ENCODE measurements around the gene MAN2A1.

MAN2A1 gene

GRCh38 chr5:109844148-109844547, 154.4 kb downstream of the MAN2A1 start:
- Histone ChIP-seq H3K36me3 (replicated peaks; ENCODE audit: insufficient read depth, low read length) (peaks cover 38% of the 10 kb centered on the region), H4K20me1 (ENCODE audit: insufficient read depth, low read length) (no peaks in the 10 kb centered on the region), H3K9me2 (replicated peaks; ENCODE audit: insufficient read depth, low read length) (no peaks in the 10 kb centered on the region), H2AFZ (ENCODE audit: low read length) (no peak overlapping the region), H3F3A (ENCODE audit: insufficient read depth, low read length) (no peaks in the 10 kb centered on the region), H3K4me3 (ENCODE audit: low read length) (no peak overlapping the region), H3K27ac (ENCODE audit: low read length) (no peak overlapping the region), H3K9ac (ENCODE audit: low read length) (no peak overlapping the region), H3K9me3 (replicated peaks; ENCODE audit: insufficient read depth, low read length) (no peaks in the 10 kb centered on the region), H3K4me1 (ENCODE audit: low read length) (0 out of 2 replicates have a peak, but pooled peaks cover 7% of the 10 kb centered on the region), H3K27me3 (replicated peaks; ENCODE audit: insufficient read depth, low read length) (no peaks in the 10 kb centered on the region), H3K4me2 (ENCODE audit: low read depth, low read length) (no peak overlapping the region), H3K79me2 (ENCODE audit: low read length) (0 out of 2 replicates have a peak, but pooled peaks cover 27% of the 10 kb centered on the region)
- no peak for TF ChIP-seq EZH2 (optimal IDR thresholded peaks at IDR 0.05; ENCODE audit: low read depth, low read length)
- no peak for TF ChIP-seq CTCF (IDR thresholded peaks at IDR 0.05; ENCODE audit: low read length)
- no peak for TF ChIP-seq EZH2phosphoT487 (IDR thresholded peaks at IDR 0.05; ENCODE audit: low read length)
- DNase-seq, result no peak

DNA sequence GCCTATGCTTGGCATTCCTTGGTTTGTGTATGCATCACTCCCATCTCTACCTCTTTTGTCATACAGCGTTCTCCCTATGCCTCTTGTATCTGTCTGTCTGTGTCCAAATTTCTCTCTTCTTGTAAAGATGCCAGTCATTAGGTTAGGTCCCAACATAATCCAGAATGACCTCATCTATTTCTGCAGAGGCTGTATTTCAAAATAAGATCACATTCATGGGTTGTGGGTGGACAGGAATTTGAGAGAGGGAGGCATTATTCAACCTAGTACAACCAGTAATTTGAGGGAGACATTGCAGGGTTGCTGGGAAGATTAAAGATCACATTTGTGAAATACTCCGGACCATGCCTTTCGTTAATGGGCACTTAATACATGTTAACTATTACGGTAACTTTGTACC, 155.0 kb downstream of the MAN2A1 start:
- H3K36me3 ChIP-seq (replicated peaks; ENCODE audit: insufficient read depth, low read length), result peaks cover 44% of the 10 kb centered on the region
- DNase-seq, result no peak

GRCh38 chr5:109848130-109848529, 158.4 kb downstream of the MAN2A1 start:
- no peaks in the 10 kb centered on the region for H4K20me1 ChIP-seq (ENCODE audit: insufficient read depth, low read length)
- no peak overlapping the region for H3K27ac ChIP-seq (ENCODE audit: low read length)
- peaks cover 26% of the 10 kb centered on the region for H3F3A ChIP-seq (ENCODE audit: insufficient read depth, low read length)
- H2AFZ ChIP-seq (ENCODE audit: low read length), result no peak overlapping the region
- no peak overlapping the region for H3K4me3 ChIP-seq (ENCODE audit: low read length)
- no peak overlapping the region for H3K4me2 ChIP-seq (ENCODE audit: low read depth, low read length)
- H3K4me1 ChIP-seq (ENCODE audit: low read length), result peaks cover 43% of the 10 kb centered on the region
- H3K9ac ChIP-seq (ENCODE audit: low read length), result no peak overlapping the region
- H3K27me3 ChIP-seq (replicated peaks; ENCODE audit: insufficient read depth, low read length), result no peaks in the 10 kb centered on the region
- no peaks in the 10 kb centered on the region for H3K9me3 ChIP-seq (replicated peaks; ENCODE audit: insufficient read depth, low read length)
- H3K9me2 ChIP-seq (replicated peaks; ENCODE audit: insufficient read depth, low read length), result no peaks in the 10 kb centered on the region
- DNase-seq, result no peak
- H3K36me3 ChIP-seq (replicated peaks; ENCODE audit: insufficient read depth, low read length), result peaks cover 54% of the 10 kb centered on the region
- peaks cover 47% of the 10 kb centered on the region for H3K79me2 ChIP-seq (ENCODE audit: low read length)
- TF ChIP-seq EZH2phosphoT487 (IDR thresholded peaks at IDR 0.05; ENCODE audit: low read length), result no peak
- TF ChIP-seq EZH2 (optimal IDR thresholded peaks at IDR 0.05; ENCODE audit: low read depth, low read length), result no peak
- TF ChIP-seq CTCF (IDR thresholded peaks at IDR 0.05; ENCODE audit: low read length), result no peak

More for the DNA sequence above, 155.0 kb downstream of the MAN2A1 start:
- no peak overlapping the region for H3K27ac ChIP-seq (ENCODE audit: low read length)
- H3K9me2 ChIP-seq (replicated peaks; ENCODE audit: insufficient read depth, low read length), result no peaks in the 10 kb centered on the region
- H3K4me1 ChIP-seq (ENCODE audit: low read length), result peaks cover 11% of the 10 kb centered on the region; the same call in 1 of the 2 replicates
- H3K9ac ChIP-seq (ENCODE audit: low read length), result no peak overlapping the region
- no peak overlapping the region for H3K4me2 ChIP-seq (ENCODE audit: low read depth, low read length)
- H3K79me2 ChIP-seq (ENCODE audit: low read length), result peaks cover 32% of the 10 kb centered on the region
- H3F3A ChIP-seq (ENCODE audit: insufficient read depth, low read length), result peaks cover 3% of the 10 kb centered on the region; the same call in 1 of the 2 replicates
- H3K4me3 ChIP-seq (ENCODE audit: low read length), result no peak overlapping the region
- H4K20me1 ChIP-seq (ENCODE audit: insufficient read depth, low read length), result no peaks in the 10 kb centered on the region
- H3K27me3 ChIP-seq (replicated peaks; ENCODE audit: insufficient read depth, low read length), result no peaks in the 10 kb centered on the region
- H2AFZ ChIP-seq (ENCODE audit: low read length), result no peak overlapping the region
- H3K9me3 ChIP-seq (replicated peaks; ENCODE audit: insufficient read depth, low read length), result no peaks in the 10 kb centered on the region
- TF ChIP-seq CTCF (IDR thresholded peaks at IDR 0.05; ENCODE audit: low read length) (no peak), EZH2 (optimal IDR thresholded peaks at IDR 0.05; ENCODE audit: low read depth, low read length) (no peak), EZH2phosphoT487 (IDR thresholded peaks at IDR 0.05; ENCODE audit: low read length) (no peak)

All from MM.1S (cell line).